ENCODE results near the gene SLC27A5. TPM values are rescaled to one million over a fixed set of nuclear protein-coding genes. Genes with fewer than 3 reads are reported as not detected.
A peak's percentile ranks its signal among the peaks of the same experiment; 100 is the strongest.
"Not testable (repeated sequence)": the region's sequence is repeated elsewhere in the genome, so short reads cannot be mapped to it uniquely, and the experiment has no call there.

The SLC27A5 gene
- total and polyA plus RNA-seq, 12 donors, result 2.2 to 7.9 (median 4.3) TPM

GRCh38 chr19:58545286-58546018 is 33.7 kb upstream of the SLC27A5 start:
- TF ChIP-seq, protein P1, sequence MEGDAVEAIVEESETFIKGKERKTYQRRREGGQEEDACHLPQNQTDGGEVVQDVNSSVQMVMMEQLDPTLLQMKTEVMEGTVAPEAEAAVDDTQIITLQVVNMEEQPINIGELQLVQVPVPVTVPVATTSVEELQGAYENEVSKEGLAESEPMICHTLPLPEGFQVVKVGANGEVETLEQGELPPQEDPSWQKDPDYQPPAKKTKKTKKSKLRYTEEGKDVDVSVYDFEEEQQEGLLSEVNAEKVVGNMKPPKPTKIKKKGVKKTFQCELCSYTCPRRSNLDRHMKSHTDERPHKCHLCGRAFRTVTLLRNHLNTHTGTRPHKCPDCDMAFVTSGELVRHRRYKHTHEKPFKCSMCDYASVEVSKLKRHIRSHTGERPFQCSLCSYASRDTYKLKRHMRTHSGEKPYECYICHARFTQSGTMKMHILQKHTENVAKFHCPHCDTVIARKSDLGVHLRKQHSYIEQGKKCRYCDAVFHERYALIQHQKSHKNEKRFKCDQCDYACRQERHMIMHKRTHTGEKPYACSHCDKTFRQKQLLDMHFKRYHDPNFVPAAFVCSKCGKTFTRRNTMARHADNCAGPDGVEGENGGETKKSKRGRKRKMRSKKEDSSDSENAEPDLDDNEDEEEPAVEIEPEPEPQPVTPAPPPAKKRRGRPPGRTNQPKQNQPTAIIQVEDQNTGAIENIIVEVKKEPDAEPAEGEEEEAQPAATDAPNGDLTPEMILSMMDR (IDR thresholded peaks at IDR 0.05), result no peak
- H3K4me1 ChIP-seq, result peaks cover 14 to 34% (median 29%) of the 10 kb centered on the region in 9 donors

DNA sequence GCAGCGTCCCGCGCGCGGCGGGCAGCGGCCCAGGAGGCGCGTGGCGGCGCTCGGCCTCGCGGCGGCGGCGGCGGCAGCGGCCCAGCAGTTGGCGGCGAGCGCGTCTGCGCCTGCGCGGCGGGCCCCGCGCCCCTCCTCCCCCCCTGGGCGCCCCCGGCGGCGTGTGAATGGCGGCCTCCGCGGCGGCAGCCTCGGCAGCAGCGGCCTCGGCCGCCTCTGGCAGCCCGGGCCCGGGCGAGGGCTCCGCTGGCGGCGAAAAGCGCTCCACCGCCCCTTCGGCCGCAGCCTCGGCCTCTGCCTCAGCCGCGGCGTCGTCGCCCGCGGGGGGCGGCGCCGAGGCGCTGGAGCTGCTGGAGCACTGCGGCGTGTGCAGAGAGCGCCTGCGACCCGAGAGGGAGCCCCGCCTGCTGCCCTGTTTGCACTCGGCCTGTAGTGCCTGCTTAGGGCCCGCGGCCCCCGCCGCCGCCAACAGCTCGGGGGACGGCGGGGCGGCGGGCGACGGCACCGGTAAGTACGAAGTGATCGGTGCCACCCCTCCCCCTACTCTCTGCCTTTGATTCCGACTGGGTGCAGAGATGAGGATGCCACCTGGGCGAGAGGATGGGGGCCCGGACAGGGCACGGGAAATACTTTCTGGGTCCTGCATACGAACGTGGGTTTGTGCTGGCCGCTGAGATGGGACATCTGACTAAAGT is 32.9 kb upstream of the SLC27A5 start:
- Histone ChIP-seq H3K4me3 (peak overlapping the region; percentile 67 to 97 (median 88)), H3K27ac (peak overlapping the region; percentile 89 to 99 (median 96)), H3K9me3 (no peaks in the 10 kb centered on the region), H3K27me3 (no peaks in the 10 kb centered on the region), H3K4me1 (peaks cover 14 to 34% (median 29%) of the 10 kb centered on the region in 9 donors), H3K36me3 (peaks cover 0 to 43% (median 27%) of the 10 kb centered on the region in 9 donors)
- intact Hi-C loops (cut with DNase I), result loop anchor here in 3 of 10 donors (1.0 kb wide), 3 partner anchors 11 to 25 kb away; partner anchors contain the start of genes CHMP2A (in 1 of the 3) and ZBTB45 (in 1 of the 3)
- ATAC-seq (peak in 5 of 8 donors; percentile 1 to 31 (median 10)), DNase-seq (peak in 1 of 2 donors; percentile 50)
- 0% methylated on average over 50 to 78 of the region's 92 CpGs for WGBS, 2 donors
- TF ChIP-seq, protein P1 (IDR thresholded peaks at IDR 0.05), result no peak

More at GRCh38 chr19:58545286-58546018, 33.7 kb upstream of the SLC27A5 start:
- H3K27ac ChIP-seq, result peak overlapping the region in 8 of 10 donors; percentile 62 to 99 (median 94)
- WGBS, 2 donors, result 7 to 11% methylated on average over 21 of the region's 21 CpGs
- H3K27me3 ChIP-seq, result no peaks in the 10 kb centered on the region
- peak overlapping the region; percentile 67 to 97 (median 88) for H3K4me3 ChIP-seq
- ATAC-seq (no peak), DNase-seq (no peak)
- H3K9me3 ChIP-seq, result no peaks in the 10 kb centered on the region
- intact Hi-C loops (cut with DNase I), result no loop called here
- H3K36me3 ChIP-seq, result peaks cover 0 to 50% (median 34%) of the 10 kb centered on the region in 9 donors

- TF ChIP-seq, protein P1 (IDR thresholded peaks at IDR 0.05), result no peak
- H3K27me3 ChIP-seq, result no peaks in the 10 kb centered on the region
- H3K36me3 ChIP-seq, result peaks cover 0 to 36% (median 19%) of the 10 kb centered on the region in 9 donors
- H3K4me1 ChIP-seq, result peaks cover 14 to 34% (median 29%) of the 10 kb centered on the region in 9 donors
- peak; percentile 98 to 99 for DNase-seq
- peak within 1 kb of the TSS; percentile 67 to 97 (median 88) for H3K4me3 ChIP-seq
- no peaks in the 10 kb centered on the region for H3K9me3 ChIP-seq
- peak; percentile 95 to 98 (median 98) for ATAC-seq
- H3K27ac ChIP-seq, result peak within 1 kb of the TSS; percentile 89 to 99 (median 96)
- 0 to 1% methylated on average over 63 to 73 of the region's 73 CpGs for WGBS, 2 donors
- intact Hi-C loops (cut with DNase I), result loop anchor here in 4 of 10 donors (1.0 to 2.0 kb wide), 4 partner anchors 11 to 25 kb away; partner anchors contain the start of genes ZBTB45 (in 2 of the 4) and CHMP2A (in 1 of the 4)
Measured at GRCh38 chr19:58543826-58544590, 32.2 kb upstream of the SLC27A5 start, which contains the start of gene TRIM28. Gene TRIM28 (plus strand): TSS chr19:58544064. CDS start chr19:58544758, 694 bp downstream.

DNA sequence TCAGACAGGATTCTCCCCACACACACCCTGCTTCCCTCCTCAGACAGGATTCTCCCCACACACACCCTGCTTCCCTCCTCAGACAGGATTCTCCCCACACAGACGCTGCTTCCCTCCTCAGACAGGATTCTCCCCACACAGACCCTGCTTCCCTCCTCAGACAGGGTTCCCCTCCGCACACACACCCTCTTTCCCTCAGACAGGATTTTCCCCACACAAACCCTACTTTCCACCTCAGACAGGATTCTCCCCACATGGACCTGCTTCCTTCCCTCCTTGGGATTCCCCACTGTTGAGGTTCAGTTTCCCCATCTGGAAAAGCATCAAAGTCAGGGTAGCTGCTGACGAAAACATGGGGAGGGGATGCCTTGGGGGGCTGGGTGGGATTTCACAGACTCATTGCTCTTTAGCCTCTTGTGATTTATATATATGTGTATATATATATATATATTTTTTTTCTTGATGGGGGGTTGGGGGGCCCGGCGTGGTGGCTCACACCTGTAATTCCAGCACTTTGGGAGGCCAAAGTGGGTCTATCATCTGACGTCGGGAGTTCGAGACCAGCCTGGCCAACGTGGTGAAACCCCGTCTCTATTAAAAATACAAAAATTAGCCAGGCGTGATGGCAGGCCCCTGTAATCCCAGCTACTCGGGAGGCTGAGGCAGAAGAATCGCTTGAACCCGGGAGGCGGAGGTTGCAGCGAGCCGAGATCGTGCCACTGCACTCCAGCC is 31.0 kb upstream of the SLC27A5 start:
- DNase-seq, ATAC-seq, H3K9me3 ChIP-seq: not testable (repeated sequence)
- H3K4me1 ChIP-seq, result peaks cover 19 to 44% (median 31%) of the 10 kb centered on the region in 9 donors
- H3K4me3 ChIP-seq, result peak overlapping the region in 8 of 10 donors; percentile 67 to 97 (median 85)
- H3K27ac ChIP-seq, result peak overlapping the region in 9 of 10 donors; percentile 89 to 99 (median 95)
- H3K27me3 ChIP-seq, result peaks cover 0 to 11% (median 10%) of the 10 kb centered on the region in 7 donors
- H3K36me3 ChIP-seq, result peaks cover 0 to 24% (median 7%) of the 10 kb centered on the region in 9 donors
- 71 to 78% methylated on average over 18 of the region's 18 CpGs for WGBS, 2 donors
- intact Hi-C loops (cut with DNase I), result loop anchor here in 1 of 10 donors (2.0 kb wide), 1 partner anchor 24 kb away; the partner anchor contains the start of gene ZBTB45

DNA sequence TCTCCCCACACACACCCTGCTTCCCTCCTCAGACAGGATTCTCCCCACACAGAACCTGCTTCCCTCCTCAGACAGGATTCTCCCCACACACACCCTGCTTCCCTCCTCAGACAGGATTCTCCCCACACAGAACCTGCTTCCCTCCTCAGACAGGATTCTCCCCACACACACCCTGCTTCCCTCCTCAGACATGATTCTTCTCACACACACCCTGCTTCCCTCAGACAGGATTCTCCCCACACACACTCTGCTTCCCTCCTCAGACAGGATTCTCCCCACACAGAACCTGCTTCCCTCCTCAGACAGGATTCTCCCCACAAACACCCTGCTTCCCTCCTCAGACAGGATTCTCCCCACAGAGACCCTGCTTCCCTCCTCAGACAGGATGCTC is 27.4 kb upstream of the SLC27A5 start:
- H3K27me3 ChIP-seq, result peaks cover 0 to 22% (median 16%) of the 10 kb centered on the region in 7 donors
- intact Hi-C loops (cut with DNase I); ATAC-seq; H3K36me3 ChIP-seq; H3K27ac ChIP-seq; DNase-seq; H3K4me3 ChIP-seq; H3K9me3 ChIP-seq: not testable (repeated sequence)
- H3K4me1 ChIP-seq, result peaks cover 5 to 19% (median 14%) of the 10 kb centered on the region in 9 donors
